ENCODE data around the gene OR1D2. TPM values are rescaled to one million over a fixed set of nuclear protein-coding genes. Genes with fewer than 3 reads are reported as not detected.

The OR1D2 gene
- total and polyA plus RNA-seq, 9 donors: not detected

DNA sequence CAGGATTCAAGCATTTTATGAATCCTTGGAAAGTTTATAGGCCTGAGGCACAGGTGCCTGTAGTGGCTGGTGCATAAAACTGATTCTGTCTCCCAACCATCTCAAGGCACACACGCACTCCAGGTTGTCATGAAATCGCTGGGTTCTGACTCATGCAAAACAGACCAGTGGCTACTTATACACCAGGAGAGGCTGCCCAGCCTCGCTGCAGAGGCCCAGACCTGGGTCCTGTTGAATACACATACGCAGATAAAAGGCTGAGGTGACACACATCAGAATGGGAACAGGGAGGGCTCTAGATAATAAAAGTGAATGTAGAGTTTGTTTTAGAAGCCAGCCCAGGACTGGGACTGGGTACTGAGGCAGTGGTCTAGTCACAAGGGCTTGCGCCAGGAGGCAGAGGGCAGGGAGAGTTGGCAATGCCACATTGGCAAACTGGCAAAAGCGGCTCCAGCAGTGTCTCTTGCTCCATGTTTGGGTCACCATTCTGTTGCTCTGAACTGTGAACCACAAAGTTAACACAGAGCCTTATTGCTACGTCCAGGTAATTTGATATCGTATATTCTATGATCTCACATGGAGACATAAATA lies 54.4 kb downstream of the OR1D2 start:
- Histone ChIP-seq H3K27ac (no peak overlapping the region), H3K9me3 (no peaks in the 10 kb centered on the region), H3K27me3 (no peaks in the 10 kb centered on the region), H3K36me3 (no peaks in the 10 kb centered on the region), H3K4me1 (ENCODE audit: insufficient read depth) (peaks cover 2% of the 10 kb centered on the region), H3K4me3 (no peak overlapping the region)
- 84 to 92% (median 87%) methylated on average over 8 of the region's 8 CpGs for WGBS, 3 donors
- TF ChIP-seq, protein P1, sequence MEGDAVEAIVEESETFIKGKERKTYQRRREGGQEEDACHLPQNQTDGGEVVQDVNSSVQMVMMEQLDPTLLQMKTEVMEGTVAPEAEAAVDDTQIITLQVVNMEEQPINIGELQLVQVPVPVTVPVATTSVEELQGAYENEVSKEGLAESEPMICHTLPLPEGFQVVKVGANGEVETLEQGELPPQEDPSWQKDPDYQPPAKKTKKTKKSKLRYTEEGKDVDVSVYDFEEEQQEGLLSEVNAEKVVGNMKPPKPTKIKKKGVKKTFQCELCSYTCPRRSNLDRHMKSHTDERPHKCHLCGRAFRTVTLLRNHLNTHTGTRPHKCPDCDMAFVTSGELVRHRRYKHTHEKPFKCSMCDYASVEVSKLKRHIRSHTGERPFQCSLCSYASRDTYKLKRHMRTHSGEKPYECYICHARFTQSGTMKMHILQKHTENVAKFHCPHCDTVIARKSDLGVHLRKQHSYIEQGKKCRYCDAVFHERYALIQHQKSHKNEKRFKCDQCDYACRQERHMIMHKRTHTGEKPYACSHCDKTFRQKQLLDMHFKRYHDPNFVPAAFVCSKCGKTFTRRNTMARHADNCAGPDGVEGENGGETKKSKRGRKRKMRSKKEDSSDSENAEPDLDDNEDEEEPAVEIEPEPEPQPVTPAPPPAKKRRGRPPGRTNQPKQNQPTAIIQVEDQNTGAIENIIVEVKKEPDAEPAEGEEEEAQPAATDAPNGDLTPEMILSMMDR (IDR thresholded peaks at IDR 0.05): no peak
- TF ChIP-seq POLR2A (IDR thresholded peaks at IDR 0.05) (no peak), EP300 (IDR thresholded peaks at IDR 0.05) (no peak)
- intact Hi-C loops (cut with DNase I): no loop called here
- DNase-seq: no peak

DNA sequence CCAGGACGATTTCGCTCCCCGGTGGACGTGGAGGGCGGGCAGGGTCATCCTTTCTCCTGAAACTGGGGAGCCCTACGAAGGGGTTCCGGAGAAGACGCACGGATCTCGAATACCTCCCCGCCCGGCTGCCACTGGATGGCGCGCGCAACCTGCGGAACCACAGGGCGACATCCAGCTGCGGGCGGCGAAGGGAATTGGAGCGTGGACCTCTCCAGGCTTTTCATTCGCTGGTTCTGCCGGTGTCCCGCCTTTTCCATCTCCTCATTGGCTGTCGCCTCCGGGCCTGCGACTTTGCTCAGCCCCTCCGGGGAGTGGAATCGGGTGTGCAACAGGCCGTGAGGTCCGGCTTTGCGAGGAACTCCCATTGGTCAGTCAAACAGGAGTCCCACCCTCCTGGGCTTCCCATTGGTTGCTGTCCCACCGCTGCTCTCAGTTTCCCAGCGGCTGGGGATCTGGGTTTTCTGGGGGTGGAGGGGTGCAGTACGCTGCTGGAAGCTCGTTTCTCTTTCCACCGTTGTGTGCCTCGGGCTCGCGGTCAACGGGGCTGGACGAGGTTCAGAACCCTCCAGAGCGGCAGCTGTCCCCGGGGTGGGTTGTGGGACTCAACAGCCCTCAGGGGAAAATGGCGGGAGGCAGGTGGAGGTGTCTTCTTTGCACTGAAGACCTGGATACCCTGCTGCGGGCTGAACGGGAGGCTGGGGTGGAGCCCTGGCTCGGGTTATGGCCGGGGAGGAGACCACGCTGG lies 55.3 kb downstream of the OR1D2 start:
- Histone ChIP-seq H3K36me3 (no peaks in the 10 kb centered on the region), H3K4me1 (ENCODE audit: insufficient read depth) (peaks cover 2% of the 10 kb centered on the region), H3K27me3 (no peaks in the 10 kb centered on the region), H3K9me3 (peaks cover 0 to 4% of the 10 kb centered on the region in 2 donors), H3K4me3 (peak overlapping the region; percentile 52), H3K27ac (peak overlapping the region in 1 of 2 donors; percentile 48)
- WGBS, 3 donors: 1% methylated on average over 46 to 50 of the region's 50 CpGs
- DNase-seq: peak; percentile 85 to 97 (median 91)
- TF ChIP-seq EP300 (IDR thresholded peaks at IDR 0.05): no peak
- TF ChIP-seq, protein P1 (IDR thresholded peaks at IDR 0.05): peak; percentile 26 to 68 (median 46)
- intact Hi-C loops (cut with DNase I): no loop called here

DNA sequence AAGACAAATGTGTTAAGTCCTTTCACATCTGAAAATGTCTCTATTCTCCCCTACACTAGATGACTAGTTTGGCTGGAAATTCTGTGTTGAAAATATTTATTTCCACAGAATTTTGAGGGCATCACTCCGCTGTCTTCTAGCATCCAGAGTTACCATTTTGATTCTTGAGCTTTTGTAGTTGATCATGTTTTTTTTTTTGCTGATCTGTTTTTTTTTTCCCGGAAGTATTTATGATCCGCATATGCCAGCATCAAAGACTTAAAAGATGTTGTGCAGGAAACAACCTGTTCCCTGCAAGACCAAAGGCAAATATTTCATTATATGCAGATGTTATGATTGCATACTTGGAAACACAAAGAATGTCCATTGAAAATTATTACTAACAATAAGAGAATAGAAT lies 57.5 kb downstream of the OR1D2 start:
- Histone ChIP-seq H3K4me3 (no peak overlapping the region), H3K27ac (no peak overlapping the region), H3K9me3 (peaks cover 0 to 7% of the 10 kb centered on the region in 2 donors), H3K36me3 (no peaks in the 10 kb centered on the region), H3K4me1 (ENCODE audit: insufficient read depth) (peaks cover 2% of the 10 kb centered on the region), H3K27me3 (no peaks in the 10 kb centered on the region)
- intact Hi-C loops (cut with DNase I): no loop called here
- DNase-seq: no peak
- 69 to 86% (median 82%) methylated on average over 3 of the region's 3 CpGs for WGBS, 3 donors
- no peak for TF ChIP-seq POLR2A (IDR thresholded peaks at IDR 0.05)
- TF ChIP-seq, protein P1 (IDR thresholded peaks at IDR 0.05): no peak
- TF ChIP-seq EP300 (IDR thresholded peaks at IDR 0.05): no peak

DNA sequence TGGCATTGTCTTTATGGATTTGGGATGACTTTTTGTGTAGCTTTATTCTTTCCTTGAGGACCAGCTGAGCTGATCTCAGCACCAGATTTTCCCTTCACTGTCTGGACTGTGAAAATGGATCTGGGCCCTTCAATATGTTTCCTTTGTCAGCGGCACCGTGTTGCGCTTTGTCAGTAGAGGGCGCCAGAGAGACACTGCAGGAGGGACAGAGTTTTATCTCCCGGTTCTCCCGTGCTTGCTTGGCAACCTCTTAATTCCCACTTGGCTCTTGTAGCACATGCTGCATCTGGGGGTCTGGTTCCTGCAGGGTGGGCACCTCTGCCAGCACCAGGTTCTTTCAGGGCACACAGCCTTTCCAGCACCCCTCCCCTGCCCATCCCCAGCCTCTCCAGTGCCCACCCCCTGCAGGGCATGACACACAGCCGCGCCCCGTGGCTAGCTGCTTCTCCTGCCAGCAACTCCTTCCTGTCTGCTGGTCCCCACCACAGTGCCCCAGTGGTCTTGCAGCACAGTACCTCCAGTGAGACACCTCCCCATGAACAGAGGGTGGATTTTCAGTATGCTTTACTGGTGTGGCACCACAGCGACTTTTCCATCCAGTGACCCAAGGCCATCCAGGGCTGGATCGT lies 60.4 kb downstream of the OR1D2 start:
- Histone ChIP-seq H3K4me1 (ENCODE audit: insufficient read depth) (no peaks in the 10 kb centered on the region), H3K27me3 (no peaks in the 10 kb centered on the region), H3K4me3 (no peak overlapping the region), H3K27ac (no peak overlapping the region), H3K9me3 (peaks cover 0 to 7% of the 10 kb centered on the region in 2 donors), H3K36me3 (no peaks in the 10 kb centered on the region)
- intact Hi-C loops (cut with DNase I): no loop called here
- no peak for DNase-seq
- TF ChIP-seq EP300 (IDR thresholded peaks at IDR 0.05) (no peak), POLR2A (IDR thresholded peaks at IDR 0.05) (no peak)
- TF ChIP-seq, protein P1 (IDR thresholded peaks at IDR 0.05): no peak
- WGBS, 3 donors: 60 to 71% (median 61%) methylated on average over 11 of the region's 11 CpGs
